Nephron (organoid): Measurements from ENCODE around the gene IL21.

ENCODE experiments used
- H3K27ac Mint-ChIP-seq, 3 experiments: 2 replicates each; pipeline ENCODE4 v1.8.0; 2020; ENCODE audit warnings: mixed read lengths in 3 of 3, mild to moderate bottlenecking in 2 of 3, moderate library complexity in 1 of 3
- H3K27me3 Mint-ChIP-seq: 2 replicates; pipeline ENCODE4 v1.8.0; 2021; ENCODE audit warnings: low read depth, mild to moderate bottlenecking, moderate library complexity, mixed read lengths
- H3K36me3 Mint-ChIP-seq: 2 replicates; pipeline ENCODE4 v1.8.0; 2020; ENCODE audit warnings: low read depth, mixed read lengths
- H3K4me1 Mint-ChIP-seq: 2 replicates; pipeline ENCODE4 v1.8.0; 2020; ENCODE audit warnings: mixed read lengths
- H3K4me3 Mint-ChIP-seq, 3 experiments: 2 replicates each; pipeline ENCODE4 v1.8.0; 2020; ENCODE audit warnings: mild to moderate bottlenecking in 3 of 3, mixed read lengths in 3 of 3, moderate library complexity in 2 of 3
- H3K9me3 Mint-ChIP-seq: 2 replicates; pipeline ENCODE4 v1.8.0; 2020; ENCODE audit warnings: mixed read lengths
- CTCF ChIP-seq, 3 experiments: fragments of 200-600 bp; sonication (generic); IDR thresholded peaks; one replicate each; pipeline ENCODE4 v1.5.0; 2021; ENCODE audit warnings: antibody characterized with exemption in 3 of 3; ENCODE audit not compliant: unreplicated experiment in 3 of 3

IL21 gene

GRCh38 chr4:122617597-122618593 is 3.0 kb downstream of the IL21 start:
- TF ChIP-seq CTCF (IDR thresholded peaks at IDR 0.05; ENCODE audit: unreplicated experiment in 3 of 3): no peak
- no peaks in the 10 kb centered on the region for H3K4me1 Mint-ChIP-seq
- H3K27ac Mint-ChIP-seq: no peak overlapping the region
- H3K9me3 Mint-ChIP-seq: no peaks in the 10 kb centered on the region
- no peaks in the 10 kb centered on the region for H3K36me3 Mint-ChIP-seq
- no peaks in the 10 kb centered on the region for H3K27me3 Mint-ChIP-seq
- no peak overlapping the region for H3K4me3 Mint-ChIP-seq

- H3K27me3 Mint-ChIP-seq: no peaks in the 10 kb centered on the region
- no peak overlapping the region for H3K27ac Mint-ChIP-seq
- TF ChIP-seq CTCF (IDR thresholded peaks at IDR 0.05; ENCODE audit: unreplicated experiment in 3 of 3): no peak
- no peaks in the 10 kb centered on the region for H3K4me1 Mint-ChIP-seq
- no peak overlapping the region for H3K4me3 Mint-ChIP-seq
- H3K9me3 Mint-ChIP-seq: no peaks in the 10 kb centered on the region
- H3K36me3 Mint-ChIP-seq: no peaks in the 10 kb centered on the region
Observed at GRCh38 chr4:122616915-122617596, 3.8 kb downstream of the IL21 start.

GRCh38 chr4:122614621-122615020 is 6.2 kb downstream of the IL21 start:
- Mint-ChIP-seq H3K4me3 (no peak overlapping the region), H3K27ac (no peak overlapping the region), H3K36me3 (no peaks in the 10 kb centered on the region), H3K27me3 (no peaks in the 10 kb centered on the region), H3K4me1 (no peaks in the 10 kb centered on the region), H3K9me3 (no peaks in the 10 kb centered on the region)
- TF ChIP-seq CTCF (IDR thresholded peaks at IDR 0.05; ENCODE audit: unreplicated experiment in 3 of 3): no peak

DNA sequence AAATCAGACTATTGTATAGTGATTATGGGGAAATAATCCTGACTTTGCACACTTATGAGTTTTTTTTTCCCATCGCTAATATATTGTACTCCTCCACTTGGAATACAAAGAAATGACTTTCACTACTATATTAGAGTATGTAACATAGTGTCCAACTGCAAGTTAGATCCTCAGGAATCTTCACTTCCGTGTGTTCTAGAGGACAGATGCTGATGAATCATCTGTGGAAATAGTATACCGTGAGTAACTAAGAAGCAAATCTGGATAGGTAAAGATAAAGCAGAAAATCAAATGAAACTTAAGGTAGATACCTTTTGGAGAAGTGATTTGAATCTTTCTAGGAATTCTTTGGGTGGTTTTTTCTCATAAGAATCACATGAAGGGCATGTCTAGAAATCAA is 8.3 kb downstream of the IL21 start:
- no peak for TF ChIP-seq CTCF (IDR thresholded peaks at IDR 0.05; ENCODE audit: unreplicated experiment in 3 of 3)
- Mint-ChIP-seq H3K36me3 (no peaks in the 10 kb centered on the region), H3K4me1 (no peaks in the 10 kb centered on the region), H3K27ac (no peak overlapping the region), H3K4me3 (no peak overlapping the region), H3K27me3 (no peaks in the 10 kb centered on the region), H3K9me3 (no peaks in the 10 kb centered on the region)

DNA sequence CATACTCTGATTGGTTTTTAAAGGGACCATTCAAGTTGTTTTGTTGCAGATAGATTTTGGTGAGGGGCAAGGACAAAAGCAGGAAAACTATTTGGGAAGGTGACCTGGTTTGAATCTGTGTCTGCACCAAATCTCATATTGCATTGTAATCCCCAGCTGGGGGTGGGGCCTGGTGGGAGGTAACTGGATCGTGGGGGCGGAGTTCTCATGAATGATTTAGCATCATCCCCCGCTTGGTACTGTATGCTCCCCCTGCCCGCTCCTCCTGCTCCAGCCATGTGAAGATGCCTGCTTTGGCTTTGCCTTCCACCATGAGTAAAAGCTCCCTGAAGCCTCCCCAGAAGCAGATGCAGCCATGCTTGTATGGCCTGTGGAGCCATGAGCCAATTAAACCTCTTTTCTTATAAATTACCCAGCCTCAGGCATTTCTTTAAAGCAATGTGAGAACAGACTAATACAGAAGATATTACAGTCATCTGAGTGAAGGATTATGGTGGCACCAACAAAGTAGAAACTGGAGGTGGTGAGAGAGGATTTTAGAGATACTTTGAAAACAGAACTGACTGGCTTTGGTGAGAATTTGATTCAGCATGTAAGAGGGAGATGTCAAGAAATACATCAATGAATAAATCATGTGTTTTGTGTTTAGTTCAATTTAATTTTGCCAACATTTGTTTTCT is 14.4 kb downstream of the IL21 start:
- no peak overlapping the region for H3K27ac Mint-ChIP-seq
- H3K4me1 Mint-ChIP-seq: peaks cover 4% of the 10 kb centered on the region
- no peak overlapping the region for H3K4me3 Mint-ChIP-seq
- TF ChIP-seq CTCF (IDR thresholded peaks at IDR 0.05; ENCODE audit: unreplicated experiment in 3 of 3): no peak
- H3K9me3 Mint-ChIP-seq: no peaks in the 10 kb centered on the region
- H3K27me3 Mint-ChIP-seq: no peaks in the 10 kb centered on the region
- H3K36me3 Mint-ChIP-seq: no peaks in the 10 kb centered on the region
